ENCODE results near the gene GALNS.

- no peak for TF ChIP-seq CTCF (IDR thresholded peaks at IDR 0.05)
- no peak for TF ChIP-seq POLR2A (IDR thresholded peaks at IDR 0.05)
Measured at GRCh38 chr16:88874938-88875599, 18.3 kb upstream of the GALNS start.

All from vagina (tissue), 2 donors.